Stimulated activated naive CD4-positive, alpha-beta T cell treated with Interleukin-2 at 50 U/mL for 16 hours (primary cell): ENCODE data around the gene XYLT2.
A peak's percentile ranks its signal among the peaks of the same experiment; 100 is the strongest.

Experiments
- DNase-seq: peaks from one replicate; lab custom pipeline; 2025; lab: John Stamatoyannopoulos, UW

Gene XYLT2

DNA sequence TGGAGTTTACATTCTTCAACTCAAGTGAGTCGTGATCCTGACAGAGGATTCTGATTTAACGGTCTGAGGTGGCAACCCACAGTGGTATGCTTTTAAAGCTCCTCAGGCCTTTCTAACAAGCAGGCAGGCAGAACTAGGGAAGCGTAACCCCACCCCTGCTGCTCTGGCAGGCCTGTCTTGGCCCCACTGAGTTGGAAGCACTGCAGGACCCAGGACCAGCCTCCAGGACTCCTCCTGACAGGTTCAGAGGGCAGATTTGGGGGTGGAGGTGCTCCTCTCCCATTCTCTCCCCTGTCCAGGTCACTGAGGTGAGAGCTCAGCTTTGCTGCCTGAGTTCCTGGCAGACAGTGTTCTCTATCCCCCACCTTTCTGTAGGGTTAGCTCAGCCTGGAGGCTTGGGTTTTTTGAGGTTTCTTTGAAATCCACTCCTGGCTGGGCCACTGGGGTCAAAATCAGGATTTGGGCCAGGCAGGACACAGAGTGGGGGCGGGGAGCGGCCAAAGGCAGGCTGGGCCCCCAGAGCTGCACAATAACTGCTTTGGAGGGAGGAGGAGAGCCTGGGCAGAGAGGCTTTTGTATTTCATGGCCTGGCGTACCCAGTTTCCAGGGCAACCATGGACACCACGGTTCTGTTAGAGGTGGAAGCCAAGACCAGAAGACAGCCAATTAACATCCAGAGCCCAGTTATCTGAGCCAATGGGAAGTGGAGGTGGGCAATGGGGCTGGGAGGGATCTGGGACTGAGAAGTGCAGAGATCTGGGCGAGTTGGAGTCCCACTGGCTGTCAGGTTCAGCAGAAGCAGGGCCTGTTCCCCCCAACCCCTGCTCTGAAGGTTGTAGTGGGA, 17.5 kb downstream of the XYLT2 start:
- no peak for DNase-seq

DNA sequence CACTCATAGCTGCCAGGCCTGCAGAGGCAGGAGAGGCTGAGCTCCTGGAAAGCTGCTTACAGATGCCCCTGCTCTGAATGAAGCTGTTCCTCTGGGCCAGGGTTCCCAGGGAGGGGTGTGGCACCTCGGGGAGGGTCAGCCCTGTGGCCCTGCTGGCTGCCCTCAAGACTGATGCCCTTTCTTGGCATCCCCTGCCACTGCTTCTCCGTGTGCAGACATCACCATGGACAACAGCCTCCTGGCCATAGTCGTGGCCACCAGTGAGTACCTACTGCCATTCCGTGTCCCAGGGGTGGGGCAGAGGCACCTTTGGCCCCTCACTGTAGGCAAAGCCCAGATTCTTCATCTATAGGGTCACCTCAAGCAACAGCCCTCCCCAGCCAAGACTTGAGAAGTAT, 18.1 kb downstream of the XYLT2 start:
- DNase-seq = no peak

DNA sequence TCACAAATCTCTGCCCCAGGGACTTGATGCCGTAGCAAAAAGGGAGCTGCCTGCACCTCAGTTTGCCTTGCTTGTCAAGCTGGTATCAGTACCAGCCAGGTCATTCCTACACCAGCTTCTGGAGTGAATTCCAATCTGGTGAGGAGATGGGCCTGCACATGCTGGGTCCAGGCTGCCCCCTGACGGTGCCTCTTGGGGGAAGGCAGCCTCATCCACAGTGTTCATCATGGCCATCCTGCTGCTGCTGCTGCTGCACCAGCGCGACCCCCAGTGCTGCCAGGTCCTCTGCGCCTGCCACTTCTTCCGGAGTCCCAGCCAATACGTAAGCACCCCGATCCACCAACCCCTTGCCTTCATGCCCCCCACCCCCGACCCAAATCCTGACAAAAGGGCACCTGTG, 18.8 kb downstream of the XYLT2 start:
- no peak for DNase-seq

DNA sequence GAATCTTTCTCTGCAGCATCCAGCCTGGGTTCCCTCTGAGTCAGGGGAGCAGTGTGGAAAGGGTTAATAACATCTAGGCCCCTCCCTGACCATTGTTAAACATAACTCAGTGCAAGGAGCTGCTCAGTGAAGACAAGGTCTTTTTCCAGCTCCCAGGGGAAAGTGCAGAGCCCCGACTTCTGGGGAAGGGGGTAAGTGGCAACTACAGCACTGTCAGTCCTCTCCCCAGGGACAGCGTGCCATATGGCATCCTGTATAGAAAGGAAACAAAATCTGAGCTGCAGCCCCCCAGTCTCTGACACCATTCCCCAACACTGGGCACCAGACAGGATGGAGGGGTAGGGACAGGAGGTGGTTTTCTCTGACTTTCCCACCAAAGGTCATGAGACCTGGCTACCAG, 19.2 kb downstream of the XYLT2 start:
- DNase-seq = no peak

DNA sequence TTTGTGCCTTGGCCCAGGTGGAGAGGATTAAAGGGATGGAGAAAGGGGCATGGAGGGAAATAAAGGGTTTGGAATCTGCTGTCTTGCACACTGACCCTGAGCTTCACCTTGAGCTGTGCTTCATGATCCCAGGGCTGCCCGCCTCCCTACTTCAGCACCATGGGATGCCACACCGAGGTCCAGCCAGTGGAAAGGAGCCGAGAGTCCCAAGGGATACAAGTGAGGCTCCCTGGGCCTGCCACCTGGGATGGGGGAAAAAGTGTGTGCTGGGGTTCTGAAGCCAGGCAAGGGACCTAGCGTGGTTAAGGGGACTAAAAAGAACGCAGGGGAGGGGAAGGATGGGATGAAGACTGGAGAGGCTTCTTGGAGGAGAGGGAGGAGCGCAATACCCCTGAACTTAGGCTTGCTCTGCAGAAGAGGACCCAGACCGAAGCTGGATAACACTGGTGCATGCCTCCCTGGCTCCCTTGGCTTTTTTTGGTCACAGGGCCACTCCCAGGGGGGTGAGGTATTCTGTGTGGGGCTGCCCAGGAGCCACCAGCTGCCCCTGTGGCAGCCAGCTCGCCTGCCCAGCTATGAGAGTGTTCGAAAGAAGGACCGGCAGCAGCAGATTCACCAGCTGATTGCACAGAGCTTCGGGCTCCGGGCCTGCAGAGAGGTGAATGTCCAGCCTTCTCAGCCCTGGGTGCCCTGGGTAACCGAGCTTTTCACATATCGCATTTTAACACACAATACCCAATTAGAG, 19.9 kb downstream of the XYLT2 start:
- DNase-seq = no peak

DNA sequence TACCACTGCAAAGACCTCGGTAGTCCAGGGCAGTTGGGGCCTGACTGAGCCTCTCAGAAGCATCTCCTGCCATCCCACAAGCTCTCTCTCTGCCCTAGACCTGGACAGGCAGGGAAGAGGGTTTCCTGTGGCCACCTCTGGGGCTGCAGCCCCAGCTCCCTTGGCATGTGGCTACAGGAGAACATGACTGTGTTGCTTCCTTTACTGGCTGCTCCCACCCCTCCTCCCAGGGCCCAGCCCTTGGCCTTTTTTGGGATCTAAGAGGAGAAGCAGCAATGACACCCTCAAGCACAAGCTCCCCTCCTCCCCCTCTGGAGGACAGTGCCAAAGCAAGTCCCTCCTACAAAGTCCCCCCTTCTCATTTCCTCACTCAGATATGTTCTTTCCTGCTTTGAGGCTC, 21.5 kb downstream of the XYLT2 start:
- no peak for DNase-seq

DNA sequence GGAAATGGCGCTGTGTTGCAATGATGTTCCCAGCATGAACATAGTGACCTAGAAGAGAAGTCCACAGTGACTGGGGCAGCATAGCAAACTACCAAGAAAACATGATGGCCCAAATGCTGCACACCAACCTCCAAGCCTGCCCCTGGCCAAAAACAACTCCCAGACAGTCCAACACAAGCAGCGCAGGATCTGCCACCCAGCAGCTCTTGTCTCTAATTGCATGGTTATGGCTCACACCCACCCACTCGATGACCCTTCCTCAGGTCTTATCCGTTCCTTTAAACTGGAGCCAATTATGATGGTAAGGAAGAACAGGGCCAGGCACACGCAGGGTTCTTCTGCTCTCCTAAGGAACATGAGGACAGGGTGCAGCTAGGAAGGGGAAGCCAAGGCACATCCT, 24.1 kb downstream of the XYLT2 start:
- DNase-seq = no peak

DNA sequence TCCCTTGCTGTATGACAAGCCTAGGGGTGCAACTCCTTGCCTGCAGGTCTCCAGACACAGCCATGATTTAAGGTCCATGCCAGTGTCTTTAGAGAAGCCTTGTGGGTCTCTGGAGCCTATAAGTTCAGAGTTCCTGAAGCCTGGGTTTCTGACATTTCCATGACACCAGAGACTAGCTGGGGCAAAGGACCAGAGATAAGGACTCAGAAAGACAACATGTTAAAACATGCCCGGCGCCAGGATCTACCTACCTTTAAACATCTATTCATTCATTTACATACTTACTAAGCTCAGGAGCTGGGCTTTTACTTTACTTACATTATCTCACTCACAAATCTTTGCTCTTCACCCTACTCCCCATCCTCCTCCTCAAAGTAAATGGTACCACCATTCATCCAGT, 25.6 kb downstream of the XYLT2 start:
- DNase-seq = no peak

DNA sequence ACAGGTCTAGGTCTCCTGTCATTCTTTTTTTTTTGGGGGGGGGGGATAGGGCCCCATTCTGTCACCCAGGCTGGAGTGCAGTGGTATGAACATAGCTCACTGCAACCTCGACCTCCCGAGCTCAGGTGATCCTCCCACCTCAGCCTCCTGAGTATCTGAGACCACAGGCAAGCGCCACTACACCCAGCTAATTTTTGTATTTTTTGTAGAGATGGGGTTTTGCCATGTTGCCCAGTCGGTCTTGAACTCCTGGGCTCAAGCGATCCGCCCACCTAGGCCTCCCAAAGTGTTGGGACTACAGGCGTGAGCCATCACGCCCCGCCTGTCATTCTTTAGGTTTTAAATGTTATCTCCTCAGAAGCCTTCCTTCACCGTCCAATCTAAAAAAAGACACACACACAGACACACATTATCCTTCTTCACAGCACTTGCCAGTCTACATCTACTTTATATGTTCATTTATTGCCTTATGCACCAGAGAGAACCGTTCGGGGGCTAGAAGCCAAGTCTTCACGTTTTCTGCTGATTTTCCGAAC, 26.4 kb downstream of the XYLT2 start:
- DNase-seq = no peak

DNA sequence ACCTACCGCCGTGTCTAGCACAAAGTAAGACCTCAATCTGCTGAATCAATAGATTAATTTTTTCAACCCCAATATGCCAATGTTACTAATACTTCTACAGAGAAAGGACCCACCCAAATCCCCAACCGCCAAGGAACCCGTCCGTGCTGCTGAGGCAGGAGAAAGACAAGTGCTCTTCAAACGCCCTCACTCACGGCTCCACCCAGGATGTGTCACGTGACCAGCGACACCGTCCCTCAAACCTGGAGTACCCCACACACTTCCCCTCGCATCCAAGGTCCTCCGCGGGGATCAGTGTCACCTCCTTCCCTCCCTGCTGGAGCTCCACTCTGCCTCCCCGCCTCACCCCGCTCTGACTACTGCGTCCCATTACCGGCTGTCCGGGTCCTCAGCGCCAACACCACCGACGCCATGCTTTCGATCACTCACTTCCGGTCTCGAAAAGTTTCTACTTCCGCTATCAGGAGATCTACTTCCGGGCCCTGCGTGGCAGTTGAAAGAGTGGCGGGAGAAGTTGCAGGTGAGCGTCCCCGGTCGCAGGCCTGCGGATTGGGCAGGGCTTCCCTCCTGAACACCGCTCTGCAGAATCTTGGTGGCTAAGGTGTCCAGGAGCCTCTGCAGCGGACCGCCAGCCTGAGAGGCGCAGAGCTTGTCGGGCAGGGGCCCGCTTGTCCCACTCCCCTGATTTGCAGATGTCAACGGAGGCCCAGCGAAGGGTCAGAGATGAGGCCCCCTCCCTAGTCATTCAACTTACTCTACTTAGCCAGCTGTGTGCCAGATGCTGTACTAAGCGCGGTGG, 27.0 kb downstream of the XYLT2 start, which contains the start of the genes EME1 and MRPL27:
TSS of gene EME1 (plus strand) at position 472 of the 799 bp plus-strand sequence. CDS start 1,980 bp downstream, outside the sequence.
TSS of gene MRPL27 (minus strand) at position 427 of the 799 bp plus-strand sequence. CDS start at position 413, 14 bp downstream.
- DNase-seq = peak; percentile 86

DNA sequence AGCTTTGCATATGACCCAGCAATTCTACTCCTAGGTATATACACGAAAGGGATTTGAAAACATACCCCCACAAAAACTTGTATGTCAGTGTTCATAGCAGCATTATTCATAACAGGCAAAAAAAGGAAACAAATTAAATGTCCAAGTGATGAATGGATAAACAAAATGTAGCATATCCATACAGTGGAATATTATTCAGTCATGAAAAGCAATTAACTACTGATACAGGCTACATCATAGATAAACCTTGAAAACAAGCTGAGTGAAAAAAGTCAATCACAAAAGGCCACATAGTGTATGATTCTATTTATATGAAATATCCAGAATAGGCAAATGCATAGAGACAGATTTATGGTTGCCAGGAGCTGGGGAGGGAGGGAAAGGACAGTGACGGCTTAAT, 27.8 kb downstream of the XYLT2 start:
- no peak for DNase-seq

DNA sequence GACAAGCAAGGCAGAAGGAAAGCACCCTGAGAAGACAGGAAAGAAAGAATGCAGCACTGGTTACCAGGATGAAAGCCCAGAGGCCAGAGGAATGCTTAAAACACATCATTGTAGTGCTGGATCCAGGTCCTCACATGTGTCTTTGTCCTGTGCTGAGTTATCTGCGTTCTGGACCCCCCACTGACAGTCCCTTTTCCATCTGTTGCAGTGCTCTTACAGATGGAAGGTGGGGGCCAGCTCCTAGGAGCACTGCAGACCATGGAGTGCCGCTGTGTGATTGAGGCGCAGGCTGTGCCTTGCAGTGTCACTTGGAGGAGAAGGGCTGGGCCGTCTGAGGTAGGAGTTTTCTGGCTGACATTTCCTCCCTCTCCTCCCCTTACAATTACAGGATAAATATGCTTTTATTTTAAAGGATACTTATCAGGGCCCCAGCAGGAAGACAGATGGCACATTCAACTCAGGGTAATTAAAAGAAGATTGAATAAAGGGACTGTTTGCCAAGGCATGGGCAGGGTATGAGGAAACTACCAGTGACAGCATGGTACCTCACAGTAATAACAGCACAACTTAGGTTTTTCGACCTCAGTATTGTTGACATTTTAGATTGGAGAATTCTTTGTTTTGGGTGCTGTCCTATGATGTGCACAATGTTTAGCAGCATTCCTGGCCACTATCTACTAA, 30.1 kb downstream of the XYLT2 start:
- no peak for DNase-seq

DNA sequence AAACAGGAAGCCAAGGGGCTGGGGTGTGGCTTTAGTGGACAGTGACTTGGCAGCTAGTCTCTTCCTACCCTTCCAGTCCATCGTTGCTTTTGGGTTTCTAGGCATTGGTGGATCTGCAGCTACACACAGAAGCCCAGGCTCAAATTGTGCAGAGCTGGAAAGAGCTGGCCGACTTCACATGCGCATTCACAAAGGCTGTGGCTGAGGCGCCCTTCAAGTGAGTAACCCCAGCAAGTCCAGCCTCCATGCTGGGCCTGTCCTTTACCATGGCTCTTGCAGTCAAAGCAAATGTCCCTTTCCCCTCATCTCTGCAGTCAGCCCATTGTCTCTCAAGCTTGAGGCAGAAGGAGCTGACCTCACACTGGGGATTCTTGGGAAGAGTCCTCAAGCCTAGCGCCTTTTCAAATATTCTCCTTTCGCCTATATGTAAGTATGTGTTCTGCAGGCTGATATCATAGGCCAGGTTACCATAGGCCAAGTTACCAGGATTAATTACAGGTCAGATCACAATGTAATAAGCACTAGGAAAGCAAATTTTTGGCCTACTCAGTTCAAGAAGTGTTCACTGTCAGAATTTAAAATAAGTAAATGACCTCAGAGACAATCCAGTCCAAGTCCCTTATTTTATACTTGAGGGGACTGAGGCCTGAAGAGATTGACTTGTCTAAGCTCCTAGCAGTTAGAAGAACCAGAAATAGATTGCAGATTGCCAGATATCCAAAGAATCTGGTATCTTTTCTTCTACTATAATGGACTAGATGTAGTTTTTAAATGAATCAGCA, 33.6 kb downstream of the XYLT2 start:
- DNase-seq = no peak

DNA sequence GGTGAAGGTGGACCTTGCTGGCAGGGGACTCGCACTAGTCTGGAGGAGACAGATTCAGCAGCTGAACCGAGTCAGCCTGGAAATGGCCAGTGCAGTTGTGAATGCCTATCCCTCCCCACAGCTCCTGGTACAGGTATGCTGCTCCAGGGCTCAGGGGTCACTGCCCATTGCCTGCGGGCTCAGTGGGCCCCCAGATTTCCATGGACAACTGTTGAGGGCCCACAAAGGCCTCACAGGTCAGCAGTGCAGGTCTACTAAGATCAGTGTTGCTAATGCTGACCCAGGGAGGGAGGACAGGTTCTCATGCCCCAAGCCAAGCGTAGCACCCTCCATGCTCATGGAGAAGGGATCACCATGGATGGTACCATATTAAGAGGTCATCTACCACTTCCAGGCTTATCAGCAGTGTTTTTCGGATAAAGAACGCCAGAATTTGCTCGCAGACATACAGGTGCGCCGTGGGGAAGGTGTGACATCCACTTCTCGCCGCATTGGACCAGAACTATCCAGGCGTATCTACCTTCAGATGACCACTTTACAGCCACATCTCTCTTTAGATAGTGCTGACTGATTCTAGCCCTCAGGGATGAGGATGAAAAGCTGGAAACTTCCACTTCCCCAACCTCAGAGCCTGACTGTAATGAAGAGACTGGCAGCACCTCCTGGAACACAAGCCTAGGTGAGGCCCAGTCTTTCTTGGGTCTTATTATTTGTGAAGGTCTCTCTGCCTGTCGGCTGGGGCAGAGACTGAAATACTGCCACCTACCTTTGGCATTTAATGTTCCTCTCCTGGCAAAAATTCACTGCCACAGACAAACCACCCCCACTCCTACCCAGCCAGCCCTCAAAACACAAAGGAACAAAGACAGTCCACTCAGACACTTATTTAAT, 34.7 kb downstream of the XYLT2 start:
- no peak for DNase-seq

DNA sequence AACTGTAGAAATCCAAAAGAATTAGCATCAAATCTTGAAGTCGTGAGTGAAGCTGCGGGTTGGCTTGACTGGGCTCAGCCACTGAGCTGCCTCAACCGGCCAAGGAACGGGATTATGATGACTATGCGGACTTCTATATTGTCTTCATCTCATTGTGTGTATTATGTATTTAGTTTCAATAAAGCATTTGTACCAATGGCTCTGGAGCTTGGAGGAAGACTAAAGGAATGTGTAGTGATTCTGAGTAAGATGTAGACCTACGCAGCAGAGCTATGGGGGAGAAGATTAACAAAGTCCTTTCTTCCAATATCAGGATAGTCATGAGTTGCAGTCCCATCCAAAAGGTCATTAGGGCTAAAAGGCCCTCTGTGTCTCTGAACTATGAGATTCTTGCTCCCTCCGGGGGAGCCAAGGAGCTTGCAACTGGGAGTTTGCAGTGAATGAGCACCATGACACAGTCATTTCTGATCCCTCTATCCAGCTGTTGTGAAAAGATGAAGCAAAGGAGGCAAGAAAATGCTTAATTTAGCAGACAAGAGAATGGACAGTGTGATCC, 35.4 kb downstream of the XYLT2 start:
- DNase-seq = no peak

DNA sequence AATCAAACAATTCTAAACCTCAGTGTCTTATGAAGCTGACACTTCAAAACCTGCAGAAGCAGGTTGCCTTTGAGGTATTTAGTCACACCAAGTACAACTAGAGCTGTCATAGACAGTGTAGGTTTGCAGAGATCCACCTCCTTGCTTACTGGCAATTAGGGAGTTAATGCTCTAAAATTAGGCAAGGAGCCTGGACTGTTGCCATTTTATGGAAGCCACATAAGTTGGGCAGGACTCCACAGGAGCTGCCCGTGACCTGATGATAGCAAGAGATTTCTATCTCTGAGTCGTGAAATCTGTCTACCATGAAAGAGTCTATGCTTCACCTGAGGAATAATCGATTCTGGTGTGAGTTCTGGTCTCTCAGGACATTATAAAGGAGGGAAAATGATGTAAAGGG, 36.0 kb downstream of the XYLT2 start:
- no peak for DNase-seq

DNA sequence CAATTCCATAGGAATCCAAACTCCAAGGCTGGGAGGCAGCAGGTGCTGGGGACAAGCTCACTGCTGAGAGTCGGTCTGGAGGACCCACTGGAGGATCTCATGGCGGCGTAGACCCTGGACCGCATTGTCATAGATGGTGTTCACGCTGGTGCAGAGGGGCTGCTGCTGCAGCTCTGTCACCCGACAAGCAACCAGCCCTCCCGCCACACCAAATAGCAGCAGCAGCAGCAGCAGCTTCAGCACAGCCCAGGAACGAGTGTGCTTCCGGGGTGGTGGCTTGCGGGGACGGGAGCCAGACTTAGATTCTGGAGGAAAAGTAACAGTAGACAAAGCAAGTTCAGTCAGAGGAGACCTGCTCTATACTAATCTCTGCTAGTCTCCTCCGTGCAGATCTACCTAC, 37.0 kb downstream of the XYLT2 start:
- no peak for DNase-seq

DNA sequence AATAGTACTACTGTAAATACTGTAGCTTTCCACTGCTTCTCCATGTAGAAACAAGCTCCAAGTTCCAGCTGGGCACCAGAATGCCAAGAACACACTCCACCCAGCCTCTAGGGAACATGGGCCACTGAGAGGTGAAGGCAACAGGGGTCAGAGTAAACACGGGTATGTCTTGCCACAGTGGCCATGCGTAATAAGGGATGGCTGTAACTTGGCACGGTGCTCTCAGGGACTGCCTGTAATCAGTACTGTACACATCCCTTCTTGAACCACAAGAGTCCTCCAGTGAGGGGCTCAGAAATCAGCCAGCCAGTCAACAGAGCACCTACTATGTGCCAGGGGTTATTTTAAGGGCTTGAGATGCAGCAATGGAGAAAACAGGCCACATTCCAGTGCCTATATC, 40.6 kb downstream of the XYLT2 start:
- no peak for DNase-seq

DNA sequence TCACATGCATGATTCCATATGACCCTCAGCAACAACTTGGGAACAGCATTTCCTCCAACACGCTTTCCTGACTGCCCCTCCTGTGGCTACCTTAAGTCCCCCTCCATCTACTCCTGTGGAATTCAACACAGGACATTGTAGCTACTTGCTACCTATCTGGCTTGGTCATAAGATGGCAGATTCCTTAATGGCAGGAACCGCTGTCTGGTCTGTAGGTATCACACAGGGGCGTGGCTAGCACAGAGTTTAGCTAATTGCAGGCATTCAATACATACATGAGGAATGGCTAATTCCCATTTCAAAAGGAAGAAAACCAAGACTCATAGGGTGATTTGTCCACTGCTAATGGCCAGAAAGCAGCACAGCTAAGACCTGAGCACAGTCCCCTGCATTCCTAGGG, 42.8 kb downstream of the XYLT2 start:
- no peak for DNase-seq
